Skeletal muscle tissue (tissue), 4 donors: Measurements from ENCODE around the gene LTA4H. TPM values are rescaled to one million over a fixed set of nuclear protein-coding genes. Genes with fewer than 3 reads are reported as not detected.

ENCODE experiments used
- H3K27ac ChIP-seq: one replicate; pipeline ENCODE4 v1.7.0; 2013; ENCODE audit warnings: mild to moderate bottlenecking, low read depth, low read length, inconsistent platforms
- H3K27me3 ChIP-seq, 3 donors: one replicate each; pipeline ENCODE4 v1.7.0; 2013; ENCODE audit warnings: low read length in 3 of 3; ENCODE audit not compliant: control insufficient read depth in 3 of 3, insufficient read depth in 3 of 3
- H3K36me3 ChIP-seq, 3 donors: one replicate each; pipeline ENCODE4 v1.7.0; 2013; ENCODE audit warnings: low read length in 3 of 3; ENCODE audit not compliant: control insufficient read depth in 3 of 3, insufficient read depth in 3 of 3
- H3K4me1 ChIP-seq, 3 donors: one replicate each; pipeline ENCODE4 v1.7.0; 2013; ENCODE audit warnings: low read length in 3 of 3, mild to moderate bottlenecking in 3 of 3; ENCODE audit not compliant: control insufficient read depth in 3 of 3, insufficient read depth in 3 of 3
- H3K4me3 ChIP-seq, 3 donors: one replicate each; pipeline ENCODE4 v1.7.0; 2013; ENCODE audit warnings: low read length in 3 of 3
- H3K9ac ChIP-seq, 3 donors: one replicate each; pipeline ENCODE4 v1.7.0; 2013; ENCODE audit warnings: low read length in 3 of 3, mild to moderate bottlenecking in 3 of 3, moderate library complexity in 2 of 3, low read depth in 1 of 3
- H3K9me3 ChIP-seq, 3 donors: one replicate each; pipeline ENCODE4 v1.7.0; 2013; ENCODE audit warnings: low read length in 3 of 3; ENCODE audit not compliant: control insufficient read depth in 3 of 3
- total RNA-seq: library from RNA; depleted of rRNA; stranded (reverse); fragments of >200 nt; gene quantifications from one replicate; pipeline ENCODE4 v1.2.3, GENCODE V29; 2014
- donor health status: Osteomylitis.

The LTA4H gene
- total RNA-seq, 1 donor from 2014 or later = 55.8 TPM

GRCh38 chr12:96036765-96037455 lies 1.5 kb upstream of the LTA4H start:
- no peak overlapping the region for H3K27ac ChIP-seq

GRCh38 chr12:96034621-96035282 lies 635 bp downstream of the LTA4H start:
- H3K4me3 ChIP-seq = peak overlapping the region; percentile 96 to 100 (median 99)
- H3K36me3 ChIP-seq = no peaks in the 10 kb centered on the region
- no peaks in the 10 kb centered on the region for H3K27me3 ChIP-seq
- peak overlapping the region; percentile 52 for H3K27ac ChIP-seq
- peak overlapping the region; percentile 75 to 87 (median 82) for H3K9ac ChIP-seq
- H3K4me1 ChIP-seq = peaks cover 13 to 19% (median 14%) of the 10 kb centered on the region in 3 donors
- no peaks in the 10 kb centered on the region for H3K9me3 ChIP-seq

More at GRCh38 chr12:96036765-96037455, 1.5 kb upstream of the LTA4H start:
- Histone ChIP-seq H3K9me3 (no peaks in the 10 kb centered on the region), H3K9ac (no peak overlapping the region), H3K4me3 (no peak overlapping the region), H3K4me1 (peaks cover 13 to 19% (median 14%) of the 10 kb centered on the region in 3 donors), H3K36me3 (no peaks in the 10 kb centered on the region), H3K27me3 (no peaks in the 10 kb centered on the region)

GRCh38 chr12:96033549-96034389 lies 1.6 kb downstream of the LTA4H start:
- Histone ChIP-seq H3K9me3 (no peaks in the 10 kb centered on the region), H3K4me3 (peak overlapping the region in 1 of 3 donors; percentile 100), H3K9ac (peak overlapping the region in 2 of 3 donors; percentile 75 to 82), H3K27me3 (no peaks in the 10 kb centered on the region), H3K4me1 (peaks cover 13 to 19% (median 14%) of the 10 kb centered on the region in 3 donors), H3K27ac (no peak overlapping the region), H3K36me3 (no peaks in the 10 kb centered on the region)

GRCh38 chr12:96029826-96030225 lies 5.6 kb downstream of the LTA4H start:
- no peak overlapping the region for H3K4me3 ChIP-seq
- H3K27ac ChIP-seq = no peak overlapping the region
- H3K9me3 ChIP-seq = no peaks in the 10 kb centered on the region
- H3K9ac ChIP-seq = no peak overlapping the region
- H3K27me3 ChIP-seq = no peaks in the 10 kb centered on the region
- peaks cover 10 to 12% (median 12%) of the 10 kb centered on the region in 3 donors for H3K4me1 ChIP-seq
- H3K36me3 ChIP-seq = peaks cover 8 to 25% (median 18%) of the 10 kb centered on the region in 3 donors

- H3K36me3 ChIP-seq = peaks cover 9 to 27% (median 21%) of the 10 kb centered on the region in 3 donors
- H3K27ac ChIP-seq = no peak overlapping the region
Observed at GRCh38 chr12:96028538-96028937, 6.8 kb downstream of the LTA4H start.

GRCh38 chr12:96026331-96026730 lies 9.1 kb downstream of the LTA4H start:
- Histone ChIP-seq H3K9ac (no peak overlapping the region), H3K36me3 (peaks cover 20 to 39% (median 33%) of the 10 kb centered on the region in 3 donors), H3K4me1 (no peaks in the 10 kb centered on the region), H3K9me3 (no peaks in the 10 kb centered on the region), H3K27me3 (no peaks in the 10 kb centered on the region), H3K4me3 (no peak overlapping the region), H3K27ac (no peak overlapping the region)

More at GRCh38 chr12:96028538-96028937, 6.8 kb downstream of the LTA4H start:
- Histone ChIP-seq H3K9me3 (no peaks in the 10 kb centered on the region), H3K4me1 (peaks cover 0 to 2% (median 0%) of the 10 kb centered on the region in 3 donors), H3K4me3 (no peak overlapping the region), H3K9ac (no peak overlapping the region), H3K27me3 (no peaks in the 10 kb centered on the region)

- H3K36me3 ChIP-seq = peaks cover 20 to 45% (median 38%) of the 10 kb centered on the region in 3 donors
- H3K9me3 ChIP-seq = no peaks in the 10 kb centered on the region
- H3K27me3 ChIP-seq = no peaks in the 10 kb centered on the region
- no peak overlapping the region for H3K9ac ChIP-seq
- H3K4me3 ChIP-seq = no peak overlapping the region
- no peaks in the 10 kb centered on the region for H3K4me1 ChIP-seq
- H3K27ac ChIP-seq = no peak overlapping the region
Observed at GRCh38 chr12:96025518-96025917, 9.9 kb downstream of the LTA4H start.

GRCh38 chr12:96020314-96021003 lies 14.9 kb downstream of the LTA4H start:
- no peak overlapping the region for H3K9ac ChIP-seq
- H3K4me1 ChIP-seq = no peaks in the 10 kb centered on the region
- peaks cover 22 to 39% (median 32%) of the 10 kb centered on the region in 3 donors for H3K36me3 ChIP-seq
- H3K9me3 ChIP-seq = no peaks in the 10 kb centered on the region
- H3K27ac ChIP-seq = no peak overlapping the region
- no peaks in the 10 kb centered on the region for H3K27me3 ChIP-seq
- H3K4me3 ChIP-seq = no peak overlapping the region

GRCh38 chr12:96015672-96016071 lies 19.7 kb downstream of the LTA4H start:
- peaks cover 2 to 6% (median 3%) of the 10 kb centered on the region in 3 donors for H3K4me1 ChIP-seq
- H3K9ac ChIP-seq = no peak overlapping the region
- peak overlapping the region; percentile 33 for H3K27ac ChIP-seq
- H3K9me3 ChIP-seq = no peaks in the 10 kb centered on the region
- H3K36me3 ChIP-seq = peaks cover 25 to 44% (median 31%) of the 10 kb centered on the region in 3 donors
- H3K27me3 ChIP-seq = no peaks in the 10 kb centered on the region
- no peak overlapping the region for H3K4me3 ChIP-seq
